ENCODE data around the gene QARS1.

Gene QARS1

GRCh38 chr3:49104427-49105291, at the start of gene QARS1:
Gene QARS1 (minus strand): TSS chr3:49104757. CDS start chr3:49104733, 24 bp downstream.
- DNase-seq: peak; percentile 42 to 97 (median 90)

- DNase-seq: no peak
Observed at GRCh38 chr3:49153349-49153912, 48.9 kb upstream of the QARS1 start.

- no peak for DNase-seq
Observed at GRCh38 chr3:49151610-49152009, 47.1 kb upstream of the QARS1 start.

- no peak for DNase-seq
Observed at GRCh38 chr3:49148159-49148558, 43.6 kb upstream of the QARS1 start.

- no peak for DNase-seq
Observed at GRCh38 chr3:49140080-49140479, 35.5 kb upstream of the QARS1 start.

- DNase-seq: no peak
Observed at GRCh38 chr3:49135499-49135898, 30.9 kb upstream of the QARS1 start.

GRCh38 chr3:49134471-49135265, 30.1 kb upstream of the QARS1 start:
- DNase-seq: no peak

GRCh38 chr3:49133226-49133951, 28.8 kb upstream of the QARS1 start:
- DNase-seq: peak in 54 of 56 donors; percentile 18 to 83 (median 55)

- DNase-seq: peak in 42 of 56 donors; percentile 7 to 68 (median 36)
Observed at GRCh38 chr3:49132437-49133225, 28.1 kb upstream of the QARS1 start, which contains the start of gene LAMB2. Gene LAMB2 (minus strand): TSS chr3:49133050. CDS start chr3:49132867, 183 bp downstream.

GRCh38 chr3:49132073-49132436, 27.5 kb upstream of the QARS1 start:
- DNase-seq: no peak

GRCh38 chr3:49131576-49131975, 27.0 kb upstream of the QARS1 start:
- no peak for DNase-seq

- DNase-seq: no peak
Observed at GRCh38 chr3:49131040-49131439, 26.5 kb upstream of the QARS1 start.

GRCh38 chr3:49124991-49125670, 20.6 kb upstream of the QARS1 start:
- peak in 2 of 56 donors; percentile 13 to 21 for DNase-seq

- no peak for DNase-seq
Observed at GRCh38 chr3:49124203-49124602, 19.6 kb upstream of the QARS1 start.

- no peak for DNase-seq
Observed at GRCh38 chr3:49123687-49124086, 19.1 kb upstream of the QARS1 start.

GRCh38 chr3:49122886-49123545, 18.5 kb upstream of the QARS1 start:
- DNase-seq: no peak

- no peak for DNase-seq
Observed at GRCh38 chr3:49122451-49122850, 17.9 kb upstream of the QARS1 start.

GRCh38 chr3:49122022-49122421, 17.5 kb upstream of the QARS1 start:
- DNase-seq: no peak

- DNase-seq: peak in 1 of 56 donors; percentile 66
Observed at GRCh38 chr3:49121132-49121736, 16.7 kb upstream of the QARS1 start.
